Endothelial cell of hepatic sinusoid (primary cell): ENCODE results near the gene FLYWCH1.
"Not testable (repeated sequence)": the region's sequence is repeated elsewhere in the genome, so short reads cannot be mapped to it uniquely, and the experiment has no call there.

Source experiments
- in situ Hi-C: cut with HindIII; loops from 2 replicates; pipeline ENCODE4 v1.10.0; 2017; ENCODE audit warnings: low sequenced_read_pairs

Gene FLYWCH1

DNA sequence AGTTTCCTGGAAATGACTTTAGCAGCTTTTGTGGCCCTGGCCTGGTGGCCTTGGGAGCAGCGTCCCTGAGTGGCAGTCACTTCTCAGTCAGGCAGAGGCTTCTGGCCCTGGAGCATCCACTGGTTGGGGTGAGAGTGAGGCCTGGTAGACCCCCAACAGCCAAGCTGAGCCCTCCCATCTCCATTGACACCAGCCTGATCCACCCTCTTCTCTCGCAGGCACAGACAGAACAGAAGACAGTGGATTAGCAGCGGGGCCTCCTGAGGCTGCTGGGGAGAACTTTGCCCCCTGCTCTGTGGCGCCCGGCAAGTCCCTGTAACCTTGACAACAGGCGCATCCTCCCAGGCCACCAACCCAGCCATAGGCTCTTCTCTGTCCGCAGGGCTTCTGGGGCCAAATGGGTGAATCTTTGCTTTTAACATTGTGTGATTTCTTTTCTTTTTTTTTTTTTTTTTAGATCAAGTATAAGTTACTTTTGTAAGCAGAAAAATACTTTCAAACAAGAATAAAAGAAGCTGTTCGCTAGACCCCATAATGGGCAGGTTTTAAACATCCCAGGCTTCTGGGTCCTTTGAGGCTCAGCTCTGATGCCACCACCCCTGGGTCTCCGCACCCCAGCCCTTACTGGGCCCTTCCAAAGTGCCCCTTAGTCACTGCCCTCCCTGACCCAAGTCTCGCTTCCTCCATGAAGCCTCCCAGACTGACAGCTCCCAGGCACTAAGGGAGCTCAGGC lies 12.7 kb upstream of the FLYWCH1 start:
- in situ Hi-C loops, result no loop called here

DNA sequence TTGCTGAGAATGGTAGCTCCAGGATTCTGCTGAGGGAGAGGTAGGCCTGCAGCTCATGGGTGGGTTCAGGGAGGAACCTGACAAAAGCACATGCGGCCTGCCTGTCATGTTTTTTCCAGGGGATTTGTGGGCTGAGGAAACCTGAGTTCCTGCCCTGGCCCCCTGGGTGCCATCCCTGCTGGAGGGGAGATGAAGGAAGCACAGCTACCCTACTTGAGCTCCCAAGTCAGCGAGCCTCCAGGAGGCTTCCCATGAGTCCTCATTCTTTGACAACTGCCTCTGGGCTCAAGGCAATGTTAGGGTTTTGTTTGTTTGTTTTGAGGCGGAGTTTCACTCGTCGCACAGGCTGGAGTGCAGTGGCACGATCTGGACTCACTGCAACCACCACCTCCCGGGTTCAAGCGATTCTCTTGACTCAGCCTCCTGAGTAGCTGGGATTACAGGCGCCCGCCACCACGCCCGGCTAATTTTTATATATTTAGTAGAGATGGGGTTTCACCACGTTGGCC lies 12.1 kb upstream of the FLYWCH1 start:
- in situ Hi-C loops, result no loop called here

DNA sequence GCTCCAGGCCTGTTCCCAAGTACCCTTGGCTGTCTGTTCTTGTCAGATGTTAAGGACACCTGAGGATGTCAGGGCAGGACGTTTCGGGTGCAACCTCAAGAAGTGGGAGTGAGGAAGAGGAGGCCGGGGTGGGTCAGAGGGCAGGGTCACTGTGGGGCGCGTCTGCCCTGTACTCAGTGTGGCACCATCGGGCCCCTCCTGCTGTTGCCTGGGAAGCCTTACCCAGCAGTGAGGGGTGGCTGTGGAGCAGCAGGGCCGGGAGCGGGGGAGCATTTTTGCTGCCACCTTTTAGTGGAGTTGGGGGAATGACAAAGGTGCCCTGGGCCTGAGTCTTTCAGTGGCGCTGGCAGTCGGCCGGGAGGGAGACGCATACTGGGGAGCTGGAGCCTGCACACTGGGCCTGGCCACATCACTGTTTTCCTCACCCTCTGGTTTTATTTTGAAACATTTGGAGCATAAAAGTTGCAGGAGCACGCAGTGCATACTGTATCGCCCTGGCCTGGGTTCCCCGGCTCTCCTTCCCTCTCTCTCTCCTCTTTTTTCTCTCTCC lies 11.1 kb upstream of the FLYWCH1 start:
- in situ Hi-C loops, result no loop called here

DNA sequence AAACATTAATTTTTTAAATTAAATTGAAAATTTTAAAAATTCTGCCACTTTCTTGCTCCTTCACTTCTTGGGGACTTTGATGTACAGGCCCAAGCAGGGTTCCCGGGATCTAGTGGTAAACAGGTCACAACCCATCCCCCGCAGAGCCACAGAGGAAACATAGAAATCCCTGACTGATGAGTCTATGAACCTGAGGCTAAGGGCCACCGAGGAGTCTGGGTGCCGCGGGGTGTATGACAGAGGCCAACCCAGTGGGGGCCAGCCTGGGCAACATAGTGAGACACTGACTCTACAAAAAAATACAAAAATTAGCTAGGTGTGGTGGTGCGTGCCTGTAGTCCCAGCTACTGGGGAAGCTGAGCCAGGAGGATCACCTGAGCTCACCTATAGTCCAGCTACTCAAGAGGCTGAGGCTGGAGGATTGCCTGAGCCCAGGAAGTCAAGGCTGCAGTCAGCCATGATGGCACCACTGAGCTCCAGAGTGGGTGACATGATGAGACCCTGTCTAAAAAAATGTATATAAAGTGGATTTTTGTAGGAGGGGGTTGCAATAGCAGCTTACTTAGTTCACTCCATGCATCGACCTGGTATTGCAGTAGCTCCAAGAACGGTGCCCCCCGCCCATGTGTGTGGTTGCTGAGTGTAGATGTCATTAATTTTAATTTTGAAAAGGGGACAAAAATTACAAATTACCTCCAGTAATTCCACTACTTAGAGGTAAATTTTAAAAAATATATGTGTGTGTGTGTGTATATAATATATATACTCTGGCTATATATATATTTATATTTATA lies 9.2 kb upstream of the FLYWCH1 start:
- in situ Hi-C loops, result no loop called here

DNA sequence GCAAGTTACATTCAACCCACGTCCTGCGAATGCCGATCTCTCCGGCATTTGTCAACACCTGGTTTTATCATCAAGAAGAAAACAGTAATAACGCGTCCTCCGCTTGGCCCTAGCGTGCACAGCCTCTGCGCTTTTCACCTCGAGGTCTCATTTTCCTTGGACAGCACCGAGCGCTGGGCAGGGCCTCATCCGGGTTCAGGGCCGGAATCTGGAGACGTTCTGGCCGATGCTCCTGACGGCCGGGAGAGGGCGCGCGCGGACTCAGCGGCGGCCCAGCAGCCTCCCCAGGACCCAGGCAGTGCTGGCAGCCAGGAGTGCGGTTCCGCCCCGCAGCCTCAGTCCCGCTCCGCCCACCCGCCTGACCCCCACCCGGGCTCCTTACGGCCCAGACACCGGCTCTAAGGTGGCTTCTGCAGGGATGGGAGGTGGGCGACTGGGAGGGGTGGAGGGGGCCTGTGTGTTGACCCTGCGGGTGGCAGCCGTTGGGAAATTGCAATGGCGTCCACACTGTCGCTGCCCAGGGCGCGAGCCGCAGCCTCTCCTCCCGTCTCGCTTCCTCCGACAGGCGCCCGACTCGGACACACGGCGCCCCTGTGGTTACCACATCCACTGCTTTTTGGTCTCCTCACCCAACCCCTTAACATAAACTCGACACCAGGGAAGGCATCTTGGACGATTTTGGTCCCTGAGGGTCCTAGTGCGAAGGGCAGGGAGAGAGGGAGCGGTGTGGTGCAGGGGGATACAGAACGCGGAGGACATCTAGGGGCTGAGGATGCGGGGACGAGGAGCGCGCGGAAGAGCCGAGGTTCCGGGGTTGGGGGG lies 7.4 kb upstream of the FLYWCH1 start:
- in situ Hi-C loops, result no loop called here

DNA sequence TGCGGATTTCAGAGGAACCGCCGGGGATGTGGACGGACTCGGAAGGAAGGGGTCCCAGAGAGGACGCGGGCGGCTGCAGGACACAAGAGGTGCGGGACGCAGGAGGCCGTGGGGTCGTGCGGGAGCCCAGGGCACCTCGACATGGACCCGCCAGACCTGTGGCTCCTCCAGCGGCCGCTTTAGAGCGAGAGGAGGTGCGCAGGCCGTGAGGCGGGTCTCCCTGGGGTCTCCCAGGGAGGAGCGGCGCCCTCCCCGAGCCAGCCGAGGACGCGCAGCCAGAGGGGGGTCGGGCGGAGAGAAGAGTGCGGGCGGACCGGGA lies 6.8 kb upstream of the FLYWCH1 start:
- in situ Hi-C loops, result no loop called here

DNA sequence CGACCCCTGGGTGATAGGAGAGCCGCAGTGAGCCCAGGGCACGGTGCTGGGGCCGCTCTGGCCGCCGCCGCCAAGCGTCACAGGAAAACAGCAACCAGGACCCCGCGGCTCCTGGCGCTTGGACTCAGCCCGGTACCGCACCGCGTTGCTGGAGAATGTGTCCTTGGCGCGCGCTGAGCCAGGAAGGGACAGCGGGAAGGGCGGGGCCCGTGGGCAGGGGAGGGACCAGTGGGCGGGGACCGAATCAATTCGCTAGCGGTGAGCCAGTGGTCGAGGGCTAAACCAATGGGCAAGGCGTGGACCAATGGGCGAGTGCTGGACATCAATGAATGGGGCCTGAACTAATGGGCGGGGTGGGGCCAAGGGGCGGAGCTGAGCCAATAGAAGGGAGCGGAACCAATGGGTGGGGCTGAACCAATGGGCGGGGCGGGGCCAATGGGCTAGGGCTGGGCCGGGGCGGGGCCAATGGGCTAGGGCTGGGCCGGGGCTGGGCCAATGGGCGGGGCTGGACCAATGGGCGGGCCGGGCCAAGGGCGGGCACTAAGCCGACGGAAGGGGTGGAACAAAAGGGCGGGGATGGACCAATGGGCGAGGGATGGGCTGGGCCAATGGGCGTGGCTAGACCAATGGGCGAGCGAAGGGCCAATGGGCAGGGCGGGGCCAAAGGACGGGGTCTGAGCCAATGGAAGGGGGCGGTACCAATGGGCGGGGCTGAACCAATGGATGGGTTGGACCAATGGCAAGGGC lies 6.3 kb upstream of the FLYWCH1 start:
- in situ Hi-C loops, result no loop called here

DNA sequence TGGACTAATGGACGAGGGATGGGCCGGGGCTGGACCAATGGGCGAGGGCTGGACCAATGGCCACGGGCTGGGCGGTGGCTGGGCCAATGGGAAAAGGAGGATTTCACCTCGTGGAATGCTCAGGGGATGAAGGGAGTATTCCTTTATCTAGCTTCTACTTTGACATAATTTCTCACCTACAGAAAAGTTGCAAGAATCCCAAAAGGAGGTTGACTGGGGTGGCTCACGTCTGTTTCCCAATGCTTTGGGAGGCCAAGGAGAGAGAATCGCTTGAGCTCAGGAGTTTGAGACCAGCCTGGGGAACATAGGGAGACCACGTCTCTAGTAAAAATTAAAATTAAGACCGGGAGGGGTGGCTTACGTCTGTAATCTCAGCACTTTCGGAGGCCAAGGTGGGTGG lies 5.7 kb upstream of the FLYWCH1 start:
- in situ Hi-C loops, result no loop called here

DNA sequence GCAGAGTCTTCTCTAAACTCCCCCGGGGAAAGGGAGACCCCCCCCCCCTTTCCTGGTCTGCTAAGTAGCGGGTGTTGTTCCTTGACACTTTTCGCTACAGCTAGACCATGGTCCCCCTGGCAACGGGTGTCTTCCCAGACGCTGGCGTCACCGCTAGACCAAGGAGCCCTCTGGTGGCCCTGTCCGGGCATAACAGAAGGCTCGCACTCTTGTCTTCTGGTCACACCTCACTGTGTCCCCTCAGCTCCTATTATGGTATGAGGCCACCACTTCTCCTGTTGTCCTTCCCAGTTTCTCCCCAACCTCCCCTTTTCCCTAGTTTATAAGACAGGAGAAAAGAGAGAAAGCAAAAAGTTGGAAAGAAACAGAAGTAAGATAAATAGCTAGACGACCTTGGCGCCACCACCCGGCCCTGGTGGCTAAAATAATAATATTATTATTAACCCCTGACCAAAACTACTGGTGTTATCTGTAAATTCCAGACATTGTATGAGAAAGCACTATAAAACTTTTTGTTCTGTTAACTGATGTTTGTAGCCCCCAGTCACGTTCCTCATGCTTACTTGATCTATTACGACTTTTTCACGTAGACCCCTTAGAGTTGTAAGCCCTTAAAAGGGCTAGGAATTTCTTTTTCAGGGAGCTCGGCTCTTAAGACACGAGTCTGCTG lies 4.5 kb upstream of the FLYWCH1 start:
- in situ Hi-C loops, result not testable (repeated sequence)

DNA sequence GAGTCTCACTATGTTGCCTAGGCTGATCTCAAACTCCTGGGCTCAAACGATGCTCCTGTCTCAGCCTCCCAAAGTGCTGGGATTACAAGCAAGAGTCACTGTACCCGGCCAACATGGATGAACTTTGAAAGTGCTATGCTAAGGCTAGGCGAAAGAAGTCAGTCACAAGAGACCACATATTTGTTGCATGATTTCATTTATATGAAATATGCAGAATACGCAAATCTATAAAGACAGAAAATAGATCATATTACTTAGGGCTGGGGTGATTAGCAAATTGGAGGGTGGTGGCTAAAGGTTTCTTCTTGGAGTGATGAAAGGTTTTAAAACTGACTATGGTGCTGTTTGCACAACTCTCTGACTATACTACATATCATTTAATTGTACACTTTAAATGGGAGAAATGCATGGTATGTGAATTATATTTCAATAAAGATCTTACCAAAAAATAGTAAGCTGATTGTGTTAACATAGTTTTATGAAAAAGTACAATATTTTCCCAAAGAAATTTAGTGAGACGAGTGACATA lies 1.2 kb upstream of the FLYWCH1 start:
- in situ Hi-C loops, result no loop called here

DNA sequence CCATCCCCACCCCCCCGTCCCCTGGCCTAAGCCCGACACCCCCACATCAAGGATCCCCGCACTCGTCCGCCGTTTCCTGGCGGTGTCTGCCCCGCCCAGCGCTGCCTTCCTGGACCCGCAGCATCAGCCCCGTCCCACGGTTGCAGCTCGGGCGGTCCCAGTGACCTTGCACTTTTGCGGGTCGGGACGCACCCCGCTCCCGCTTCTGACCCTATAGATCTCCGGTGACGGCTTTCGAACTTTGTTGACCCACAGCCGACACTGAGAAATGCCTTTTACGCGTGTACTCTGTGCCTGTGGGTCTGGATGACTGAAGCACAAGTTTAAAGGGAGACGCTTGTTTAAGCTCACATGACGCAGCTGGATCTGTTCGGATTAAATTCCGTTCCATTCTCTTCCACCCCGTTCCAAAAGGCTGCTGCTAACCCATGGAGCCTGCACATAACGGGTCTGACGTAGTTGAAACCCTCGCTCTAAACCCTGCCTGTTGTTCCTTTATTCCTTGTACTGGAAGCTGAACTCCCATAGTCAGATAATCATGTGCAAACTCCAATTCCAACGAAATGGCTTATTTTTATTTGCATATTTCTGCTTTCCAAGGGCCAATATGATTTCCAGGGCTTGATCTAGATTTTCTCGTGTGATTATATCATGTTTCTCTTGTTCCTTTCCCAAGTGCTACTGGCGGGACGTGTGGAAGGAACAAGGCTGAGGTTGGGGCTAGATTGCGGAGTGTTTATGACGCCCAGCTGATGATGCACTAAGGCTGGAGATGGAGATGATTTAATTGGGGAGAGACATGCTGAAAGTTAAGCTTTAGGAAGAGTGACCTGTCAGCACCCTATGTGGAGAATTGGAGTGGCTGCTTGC lies 834 bp downstream of the FLYWCH1 start:
- in situ Hi-C loops, result no loop called here

DNA sequence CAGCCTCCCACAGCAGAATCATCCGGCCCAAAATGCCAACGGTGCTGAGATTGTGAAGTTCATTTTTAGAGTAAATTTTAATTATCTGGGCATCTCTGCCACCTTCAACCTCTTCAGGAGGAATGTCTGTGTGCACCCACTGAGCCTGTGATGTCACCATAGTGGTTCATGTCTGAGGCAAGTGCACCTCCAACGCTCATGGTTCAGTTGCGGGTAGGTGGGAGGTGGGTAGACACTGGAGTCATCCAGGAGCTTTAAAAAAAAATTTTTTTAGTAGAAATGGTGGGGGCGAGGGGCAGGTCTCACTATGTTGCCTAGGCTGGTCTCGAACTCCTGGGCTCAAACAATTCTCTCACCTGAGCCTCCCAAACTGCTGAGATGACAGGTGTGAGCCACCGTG lies 1.9 kb downstream of the FLYWCH1 start:
- in situ Hi-C loops, result no loop called here

DNA sequence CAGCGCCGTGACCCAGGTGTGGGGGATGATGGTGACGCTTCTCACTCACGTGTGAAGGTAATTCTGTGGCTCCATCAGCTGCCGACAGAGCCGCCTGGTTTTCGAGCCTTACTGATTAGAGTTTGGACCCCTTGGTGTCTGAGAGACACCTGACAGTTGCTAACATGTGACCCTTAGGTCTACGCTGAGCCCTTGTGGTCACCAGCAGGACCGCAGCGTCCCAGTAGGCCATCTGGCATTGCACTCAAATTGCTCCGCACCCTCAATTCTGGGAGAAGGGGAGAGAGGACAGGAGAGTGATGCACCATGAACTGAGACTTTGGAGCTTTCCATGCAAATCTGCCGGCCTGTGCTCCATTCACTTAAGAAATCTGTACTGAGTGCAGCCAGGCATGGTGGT lies 2.5 kb downstream of the FLYWCH1 start:
- in situ Hi-C loops, result no loop called here

DNA sequence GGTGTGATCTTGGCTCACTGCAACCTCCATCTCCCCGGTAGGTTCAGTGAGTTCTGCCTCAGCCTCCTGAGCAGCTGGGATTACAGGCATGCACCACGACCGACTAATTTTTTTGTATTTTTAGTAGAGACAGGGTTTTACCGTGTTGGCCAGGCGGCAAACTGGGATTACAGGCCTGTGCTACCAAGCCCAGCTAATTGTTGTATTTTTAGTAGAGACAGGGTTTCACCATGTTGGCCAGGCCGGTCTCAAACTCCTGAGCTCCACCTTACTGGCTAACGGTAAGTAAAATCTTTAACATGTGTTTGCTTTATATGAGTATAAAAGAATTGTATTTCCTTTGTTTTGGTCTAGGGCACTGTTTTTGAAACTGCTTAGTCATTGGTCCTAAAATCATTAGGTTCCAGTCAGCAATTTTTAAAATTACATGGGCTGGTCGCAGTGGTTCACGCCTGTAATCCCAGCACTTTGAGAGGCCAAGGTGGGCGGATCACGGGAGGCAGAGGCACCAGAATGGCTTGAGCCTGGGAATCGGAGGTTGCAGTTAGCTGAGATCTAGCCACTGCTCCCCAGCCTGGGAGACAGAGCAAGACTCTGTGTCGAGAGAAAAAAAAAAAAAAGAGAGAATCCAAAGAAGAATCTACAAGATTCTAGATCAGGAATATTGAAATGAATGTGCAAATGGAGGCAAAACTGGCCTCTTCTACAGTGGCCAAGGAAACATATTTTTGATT lies 3.6 kb downstream of the FLYWCH1 start:
- in situ Hi-C loops, result no loop called here

DNA sequence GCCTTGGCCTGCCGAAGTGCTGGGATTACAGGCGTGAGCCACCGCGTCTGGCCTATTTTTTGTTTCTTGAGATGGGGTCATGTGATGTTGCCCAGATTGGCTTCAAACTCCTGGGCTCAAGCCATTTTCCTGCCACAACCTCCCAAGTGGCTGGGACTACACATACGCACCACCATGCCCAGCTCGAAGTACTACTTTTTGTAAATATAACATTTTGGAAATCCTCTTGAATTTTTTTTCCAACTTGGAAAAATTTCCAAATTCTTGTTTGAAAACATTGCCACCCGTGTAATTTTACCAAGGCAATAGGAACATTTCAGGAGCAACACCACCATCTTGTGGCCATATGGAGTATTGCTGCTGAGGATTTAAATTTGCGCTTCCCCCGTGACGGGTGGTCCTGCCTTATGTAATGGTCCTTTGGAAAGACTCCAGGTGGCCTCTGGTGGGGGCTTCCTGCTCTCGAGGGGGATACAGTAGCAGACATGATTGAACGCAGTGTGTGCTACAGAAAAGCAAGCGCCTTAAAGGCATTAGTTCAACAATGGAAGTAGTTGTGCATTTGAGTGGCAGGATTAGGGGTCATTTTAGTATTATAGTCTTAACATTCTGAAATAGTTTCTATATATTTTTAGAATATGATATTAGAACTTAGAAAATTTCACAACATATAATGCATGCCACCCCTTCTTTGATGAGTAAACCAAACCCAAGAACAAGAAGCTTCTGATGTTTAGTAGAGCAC lies 8.0 kb downstream of the FLYWCH1 start:
- in situ Hi-C loops, result loop anchor here (5.0 kb wide), 1 partner anchor 147 kb away; no protein-coding TSS in a partner anchor

DNA sequence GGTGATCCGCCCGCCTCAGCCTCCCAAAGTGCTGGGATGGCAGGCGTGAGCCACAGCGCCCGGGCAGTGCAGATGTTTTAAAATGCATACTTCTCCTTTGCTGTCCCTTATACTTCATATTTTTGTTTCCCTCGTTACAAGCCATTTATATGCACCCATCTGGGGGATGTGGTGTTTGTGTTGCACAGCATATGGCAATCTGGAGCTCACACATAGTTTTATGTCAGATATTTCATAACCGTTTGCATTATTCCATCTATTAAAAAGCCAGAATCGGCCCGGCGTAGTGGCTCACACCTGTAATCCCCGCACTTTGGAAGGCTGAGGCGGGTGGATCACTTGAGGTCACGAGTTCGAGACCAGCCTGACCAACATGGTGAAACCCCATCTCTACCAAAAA lies 11.8 kb downstream of the FLYWCH1 start:
- in situ Hi-C loops, result loop anchor here (5.0 kb wide), 1 partner anchor 151 kb away; no protein-coding TSS in a partner anchor
